ENCODE measurements around the gene GAST. TPM values are rescaled to one million over a fixed set of nuclear protein-coding genes. Genes with fewer than 3 reads are reported as not detected.
A peak's percentile ranks its signal among the peaks of the same experiment; 100 is the strongest.

Gene GAST
- total and polyA plus RNA-seq, 9 of the 15 experiments (the other 6 are each of a cell fraction or from before 2014, with no cell fraction given): not detected

DNA sequence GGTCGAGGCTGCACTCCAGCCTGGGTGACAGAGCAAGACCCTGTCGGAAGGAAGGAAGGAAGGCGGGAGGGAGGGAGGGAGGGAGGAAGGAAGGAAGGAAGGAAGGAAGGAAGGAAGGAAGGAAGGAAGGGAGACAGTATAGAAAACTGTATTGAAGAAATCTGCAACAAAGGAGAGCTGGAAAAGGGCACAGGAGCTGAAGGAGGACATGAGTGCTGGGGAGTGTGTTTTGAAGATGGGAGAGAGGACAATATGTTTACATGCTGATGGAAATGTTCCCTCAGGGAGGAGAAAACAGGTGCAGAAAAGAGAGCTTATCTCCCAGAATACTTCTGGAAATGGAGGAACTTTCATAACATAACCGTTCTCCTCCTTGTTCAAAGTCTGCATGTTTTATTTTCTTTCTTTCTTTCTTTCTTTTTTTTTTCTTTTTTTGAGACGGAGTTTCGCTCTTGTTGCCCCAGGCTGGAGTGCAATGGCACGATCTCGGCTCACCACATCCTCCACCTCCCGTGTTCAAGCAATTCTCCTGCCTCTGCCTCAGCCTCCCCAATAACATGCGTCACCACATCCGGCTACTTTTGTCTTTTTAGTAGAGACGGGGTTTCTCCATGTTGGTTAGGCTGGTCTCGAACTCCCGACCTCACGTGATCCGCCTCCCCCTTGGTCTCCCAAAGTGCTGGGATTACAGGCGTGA lies 25.0 kb downstream of the GAST start:
- no peaks in the 10 kb centered on the region; the same call in 1 of the 2 replicates for H4K20me1 ChIP-seq (replicated peaks; ENCODE audit: control insufficient read depth, insufficient read depth, low read length)
- FAIRE-seq (no peak), ATAC-seq (no peak), DNase-seq (ENCODE audit: extremely low read depth in 1 of 4, low spot score in 3 of 4) (no peak)
- H2AFZ ChIP-seq (ENCODE audit: low read depth, low read length): no peak overlapping the region
- TF ChIP-seq BHLHE40 (IDR thresholded peaks at IDR 0.05; ENCODE audit: low read length) (0 out of 2 replicates have a peak, but pooled peaks have one; percentile 19), E2F1 (CRISPR knock-in tag; IDR thresholded peaks at IDR 0.05) (no peak), TFE3 (CRISPR knock-in tag; IDR thresholded peaks at IDR 0.05) (peak; percentile 48)
- POLR2A ChIA-PET: interaction anchor here (0.5 to 1.9 kb wide), 8 partner anchors 9 to 110 kb away, joined by 3 to 10 read pairs (median 4); partner anchors contain the start of genes EIF1 and JUP
- no peak overlapping the region for H3K4me3 ChIP-seq
- BruUV-seq (replicated peaks): no TSS peak
- WGBS (ENCODE audit: insufficient coverage, low coverage, missing lambda C conversion rate): 2% methylated on average over 14 of the region's 17 CpGs
- H3K9me3 ChIP-seq (replicated peaks; ENCODE audit: control insufficient read depth, insufficient read depth, low read depth, low read length): no peaks in the 10 kb centered on the region
- peak overlapping the region in 1 of 2 experiments; percentile 74; a peak in 2 of 4 replicates for H3K9ac ChIP-seq (ENCODE audit: insufficient read depth in 1 of 2, low read depth in 2 of 2, low read length in 2 of 2)
- 0 out of 2 replicates have a peak overlapping the region, but pooled peaks have one; percentile 11 for H3K4me2 ChIP-seq (ENCODE audit: insufficient read depth, low read length)
- in situ Hi-C loops (cut with MboI): loop anchor here (5.0 to 25.0 kb wide), 4 partner anchors 65 to 375 kb away; partner anchors contain the start of genes DHX58, HSPB9 and KAT2A
- H3K36me3 ChIP-seq (ENCODE audit: control insufficient read depth, insufficient read depth, low read length): no peaks in the 10 kb centered on the region
- intact Hi-C loops (cut with micrococcal nuclease): loop anchor here (5.0 kb wide), 1 partner anchor 150 kb away; no protein-coding TSS in a partner anchor
- H3K27ac ChIP-seq (ENCODE audit: extremely low read depth, low read depth, low read length): no peak overlapping the region
- H3K27me3 ChIP-seq (ENCODE audit: control insufficient read depth in 2 of 2, insufficient read depth in 2 of 2, low read length in 2 of 2): peaks cover 31 to 37% of the 10 kb centered on the region in 2 experiments
- H3K9me1 ChIP-seq (ENCODE audit: control insufficient read depth, insufficient read depth, low read length): no peaks in the 10 kb centered on the region
- H3K79me2 ChIP-seq (ENCODE audit: control insufficient read depth, insufficient read depth, low read length): no peaks in the 10 kb centered on the region
- CTCF ChIA-PET (ENCODE audit: low intra/inter-chr PET ratio): interaction anchor here (1.2 to 3.3 kb wide), 4 partner anchors 64 to 222 kb away, joined by 4 to 48 read pairs (median 18); no protein-coding TSS in a partner anchor
- peaks cover 4 to 25% of the 10 kb centered on the region in 2 experiments; a peak in 4 of 5 replicates for H3K4me1 ChIP-seq (replicated peaks in 1 of 2; ENCODE audit: control insufficient read depth in 2 of 2, insufficient read depth in 2 of 2, low read length in 2 of 2)
